GM12801 (cell line): ENCODE data around the gene CLSTN1.

Source experiments
- CTCF ChIP-seq: IDR thresholded peaks from one replicate; pipeline ENCODE4 v1.5.1; 2011; ENCODE audit warnings: control low read depth; ENCODE audit not compliant: insufficient read length; ENCODE audit errors: extremely low read depth

CLSTN1 gene

DNA sequence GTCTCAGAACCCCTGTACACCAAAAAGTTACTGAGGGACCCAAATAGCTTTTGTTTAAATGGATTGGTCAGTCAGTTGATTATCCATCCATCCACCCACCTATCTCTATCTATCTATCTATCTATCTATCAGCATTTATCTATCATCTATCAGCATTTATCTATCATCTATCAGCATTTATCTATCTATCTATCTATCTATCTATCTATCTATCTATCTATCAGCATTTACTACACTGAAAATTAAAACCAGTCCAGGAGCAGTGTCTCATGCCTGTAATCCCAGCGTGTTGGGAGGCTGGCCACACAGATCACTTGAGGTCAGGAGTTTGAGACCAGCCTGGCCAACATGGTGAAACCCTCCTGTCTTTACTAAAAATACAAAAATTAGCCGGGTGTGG lies 47.1 kb downstream of the CLSTN1 start:
- TF ChIP-seq CTCF, result no peak

DNA sequence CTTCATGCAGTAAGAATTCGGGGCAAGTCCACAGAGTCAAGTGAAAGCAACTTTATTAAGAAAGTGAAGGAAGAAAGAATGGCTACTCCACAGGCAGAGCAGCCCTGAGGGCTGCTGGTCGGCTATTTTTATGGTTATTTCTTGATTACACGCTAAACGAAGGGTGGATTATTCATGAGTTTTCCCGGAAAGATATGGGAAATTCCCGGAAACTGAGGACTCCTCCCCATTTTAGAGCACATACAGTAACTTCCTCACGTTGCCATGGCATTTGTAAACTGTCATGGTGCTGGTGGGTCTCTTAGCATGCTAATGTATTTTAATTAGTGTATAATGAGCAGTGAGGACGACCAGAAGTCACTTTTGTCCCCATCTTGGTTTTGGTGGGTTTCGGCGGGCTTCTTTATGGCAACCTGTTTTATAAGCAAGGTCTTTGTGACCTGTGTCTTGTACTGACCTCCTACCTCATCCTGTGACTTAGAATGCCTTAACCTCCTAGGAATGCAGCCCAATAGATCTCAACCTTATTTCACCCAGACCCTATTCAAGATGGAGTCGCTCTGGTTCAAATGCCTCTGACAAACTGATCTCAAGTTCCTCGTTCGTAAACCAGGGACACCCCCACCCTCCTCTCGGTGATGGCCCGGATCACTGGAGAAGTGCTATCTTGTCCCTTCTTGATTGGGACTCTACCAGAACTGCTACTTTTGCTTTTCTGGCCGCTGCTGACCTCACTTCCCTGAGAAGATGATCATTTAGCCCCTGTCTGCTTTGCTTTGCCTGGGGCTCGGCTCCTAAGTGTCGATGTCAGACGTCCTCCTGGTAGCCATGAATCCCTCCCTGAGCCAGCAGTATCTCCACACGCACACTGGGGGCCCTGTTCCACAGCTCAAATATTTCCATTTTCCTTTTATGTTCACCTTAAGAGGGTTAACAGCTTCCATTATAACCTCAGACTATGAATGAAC lies 48.8 kb downstream of the CLSTN1 start:
- no peak for TF ChIP-seq CTCF

- no peak for TF ChIP-seq CTCF
These were observed 53.5 kb downstream of the CLSTN1 start for GRCh38 chr1:9770298-9770697.

- TF ChIP-seq CTCF, result no peak
These were observed 54.8 kb downstream of the CLSTN1 start for GRCh38 chr1:9768983-9769382.

- TF ChIP-seq CTCF, result no peak
These were observed 55.6 kb downstream of the CLSTN1 start for GRCh38 chr1:9767964-9768668.

DNA sequence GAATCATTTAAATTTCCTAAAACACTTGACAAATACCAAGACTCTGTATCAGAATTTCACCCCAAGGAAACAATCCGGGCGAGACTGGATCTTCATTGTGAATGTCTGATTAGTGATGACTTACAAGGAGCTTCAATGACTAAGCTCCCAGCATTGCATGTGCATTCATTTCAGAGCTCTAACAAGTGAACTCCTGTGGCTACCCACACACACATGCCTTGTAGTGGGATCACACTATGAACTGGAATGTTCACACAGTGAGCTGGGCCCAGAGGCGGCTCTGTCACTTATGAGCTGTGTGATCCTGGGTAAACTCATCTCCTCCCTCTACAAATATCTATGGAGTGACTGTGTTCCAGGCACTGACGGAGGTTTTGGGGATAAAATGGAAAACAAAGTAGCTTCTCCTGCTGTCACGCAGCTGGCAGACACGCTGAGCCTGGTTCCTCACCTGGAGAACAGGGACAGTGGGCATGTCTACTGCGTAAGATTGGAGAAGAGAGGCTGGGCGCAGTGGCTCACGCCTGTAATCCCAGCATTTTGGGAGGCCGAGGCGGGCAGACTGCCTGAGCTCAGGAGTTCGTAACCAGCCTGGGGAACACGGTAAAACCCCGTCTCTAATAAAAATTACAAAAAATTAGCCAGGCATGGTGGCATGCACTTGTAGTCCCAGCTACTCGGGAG lies 56.9 kb downstream of the CLSTN1 start:
- no peak for TF ChIP-seq CTCF

- no peak for TF ChIP-seq CTCF
These were observed 59.2 kb downstream of the CLSTN1 start for GRCh38 chr1:9764550-9764949.
